SH-SY5Y (cell line): ENCODE results near the gene SMPD1.

ENCODE experiments used
- GATA2 ChIP-seq: IDR thresholded peaks from 2 replicates; pipeline ENCODE4 v1.6.1; 2011; ENCODE audit warnings: mild to moderate bottlenecking, low read depth, low read length
- GATA3 ChIP-seq: IDR thresholded peaks from 2 replicates; pipeline ENCODE4 v1.6.1; 2011; ENCODE audit warnings: low read depth, mild to moderate bottlenecking, low read length, moderate library complexity

GRCh38 chr11:6360183-6360582 lies 30.1 kb upstream of the SMPD1 start:
- TF ChIP-seq GATA3 (no peak), GATA2 (no peak)
